Measurements from ENCODE around the gene ZNF212.

The ZNF212 gene

DNA sequence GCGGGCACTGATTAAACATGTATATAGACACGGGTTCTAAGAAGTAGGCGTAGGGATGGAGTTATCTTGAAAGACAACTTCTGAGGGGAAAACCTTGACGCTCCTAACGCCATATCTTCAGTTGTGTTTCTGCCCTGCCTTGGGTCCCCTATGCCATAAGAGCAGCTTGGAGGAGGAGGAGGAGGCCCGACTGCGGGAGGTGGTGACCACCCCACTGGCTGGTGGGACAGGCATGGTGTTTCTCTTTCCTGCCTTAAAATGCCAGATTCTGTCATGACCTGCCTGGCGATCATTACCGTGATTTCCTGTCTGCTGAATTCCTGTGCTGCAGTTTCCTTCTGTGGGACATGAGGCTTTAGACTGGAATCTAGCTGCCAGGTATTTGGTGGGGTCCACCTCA lies 38.4 kb downstream of the ZNF212 start:
- no peaks in the 10 kb centered on the region for H3K4me1 ChIP-seq (ENCODE audit: control insufficient read depth, insufficient read depth, low read length, unreplicated experiment)
- H3K4me3 ChIP-seq (ENCODE audit: low read depth, low read length), result no peak overlapping the region
- no peak overlapping the region for H3K27ac ChIP-seq (ENCODE audit: low read depth, low read length)
- H3K79me2 ChIP-seq (ENCODE audit: control insufficient read depth, insufficient read depth, low read length, unreplicated experiment), result peaks cover 8% of the 10 kb centered on the region
- H2AFZ ChIP-seq (ENCODE audit: low read length, unreplicated experiment), result no peak overlapping the region
- no peaks in the 10 kb centered on the region for H3K27me3 ChIP-seq (ENCODE audit: insufficient read depth, low read length)
- peaks cover 23% of the 10 kb centered on the region for H3K36me3 ChIP-seq (ENCODE audit: insufficient read depth, low read length)

GRCh38 chr7:149278396-149278795 lies 38.9 kb downstream of the ZNF212 start:
- Histone ChIP-seq H3K4me1 (ENCODE audit: control insufficient read depth, insufficient read depth, low read length, unreplicated experiment) (no peaks in the 10 kb centered on the region), H3K4me3 (ENCODE audit: low read depth, low read length) (no peak overlapping the region), H3K36me3 (ENCODE audit: insufficient read depth, low read length) (peaks cover 19% of the 10 kb centered on the region), H3K27ac (ENCODE audit: low read depth, low read length) (no peak overlapping the region), H3K79me2 (ENCODE audit: control insufficient read depth, insufficient read depth, low read length, unreplicated experiment) (peaks cover 5% of the 10 kb centered on the region), H2AFZ (ENCODE audit: low read length, unreplicated experiment) (no peak overlapping the region), H3K27me3 (ENCODE audit: insufficient read depth, low read length) (no peaks in the 10 kb centered on the region)

GRCh38 chr7:149279111-149279743 lies 39.8 kb downstream of the ZNF212 start:
- Histone ChIP-seq H3K36me3 (ENCODE audit: insufficient read depth, low read length) (peaks cover 16% of the 10 kb centered on the region), H3K27me3 (ENCODE audit: insufficient read depth, low read length) (no peaks in the 10 kb centered on the region), H2AFZ (ENCODE audit: low read length, unreplicated experiment) (no peak overlapping the region)

DNA sequence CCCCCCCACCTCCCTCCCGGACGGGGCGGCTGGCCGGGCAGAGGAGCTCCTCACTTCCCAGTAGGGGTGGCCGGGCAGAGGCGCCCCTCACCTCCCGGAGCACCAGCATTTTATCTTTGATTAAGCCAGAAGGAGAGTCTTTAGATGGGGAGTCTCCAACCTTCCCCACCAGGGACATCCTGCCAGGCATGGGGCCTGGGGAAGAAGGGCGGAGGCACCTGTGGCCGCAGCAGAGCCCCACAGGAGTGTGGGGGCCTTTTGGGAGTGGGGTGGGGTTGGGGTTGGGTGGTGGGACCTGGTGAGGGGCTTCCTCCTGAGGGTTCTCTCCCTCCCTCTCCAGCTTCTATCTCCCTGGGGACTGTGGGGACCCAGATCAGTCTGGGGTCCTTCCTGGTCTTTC lies 40.7 kb downstream of the ZNF212 start:
- Histone ChIP-seq H3K36me3 (ENCODE audit: insufficient read depth, low read length) (peaks cover 10% of the 10 kb centered on the region), H3K27ac (ENCODE audit: low read depth, low read length) (no peak overlapping the region), H3K4me3 (ENCODE audit: low read depth, low read length) (no peak overlapping the region), H2AFZ (ENCODE audit: low read length, unreplicated experiment) (no peak overlapping the region), H3K79me2 (ENCODE audit: control insufficient read depth, insufficient read depth, low read length, unreplicated experiment) (no peaks in the 10 kb centered on the region), H3K4me1 (ENCODE audit: control insufficient read depth, insufficient read depth, low read length, unreplicated experiment) (no peaks in the 10 kb centered on the region), H3K27me3 (ENCODE audit: insufficient read depth, low read length) (no peaks in the 10 kb centered on the region)

More at GRCh38 chr7:149279111-149279743, 39.8 kb downstream of the ZNF212 start:
- Histone ChIP-seq H3K27ac (ENCODE audit: low read depth, low read length) (no peak overlapping the region), H3K4me1 (ENCODE audit: control insufficient read depth, insufficient read depth, low read length, unreplicated experiment) (no peaks in the 10 kb centered on the region), H3K4me3 (ENCODE audit: low read depth, low read length) (no peak overlapping the region), H3K79me2 (ENCODE audit: control insufficient read depth, insufficient read depth, low read length, unreplicated experiment) (peaks cover 5% of the 10 kb centered on the region)

- Histone ChIP-seq H3K4me1 (ENCODE audit: control insufficient read depth, insufficient read depth, low read length, unreplicated experiment) (no peaks in the 10 kb centered on the region), H3K36me3 (ENCODE audit: insufficient read depth, low read length) (peaks cover 10% of the 10 kb centered on the region), H2AFZ (ENCODE audit: low read length, unreplicated experiment) (no peak overlapping the region), H3K4me3 (ENCODE audit: low read depth, low read length) (no peak overlapping the region), H3K27ac (ENCODE audit: low read depth, low read length) (no peak overlapping the region), H3K27me3 (ENCODE audit: insufficient read depth, low read length) (no peaks in the 10 kb centered on the region), H3K79me2 (ENCODE audit: control insufficient read depth, insufficient read depth, low read length, unreplicated experiment) (no peaks in the 10 kb centered on the region)
Measured at GRCh38 chr7:149280661-149281507, 41.4 kb downstream of the ZNF212 start.

DNA sequence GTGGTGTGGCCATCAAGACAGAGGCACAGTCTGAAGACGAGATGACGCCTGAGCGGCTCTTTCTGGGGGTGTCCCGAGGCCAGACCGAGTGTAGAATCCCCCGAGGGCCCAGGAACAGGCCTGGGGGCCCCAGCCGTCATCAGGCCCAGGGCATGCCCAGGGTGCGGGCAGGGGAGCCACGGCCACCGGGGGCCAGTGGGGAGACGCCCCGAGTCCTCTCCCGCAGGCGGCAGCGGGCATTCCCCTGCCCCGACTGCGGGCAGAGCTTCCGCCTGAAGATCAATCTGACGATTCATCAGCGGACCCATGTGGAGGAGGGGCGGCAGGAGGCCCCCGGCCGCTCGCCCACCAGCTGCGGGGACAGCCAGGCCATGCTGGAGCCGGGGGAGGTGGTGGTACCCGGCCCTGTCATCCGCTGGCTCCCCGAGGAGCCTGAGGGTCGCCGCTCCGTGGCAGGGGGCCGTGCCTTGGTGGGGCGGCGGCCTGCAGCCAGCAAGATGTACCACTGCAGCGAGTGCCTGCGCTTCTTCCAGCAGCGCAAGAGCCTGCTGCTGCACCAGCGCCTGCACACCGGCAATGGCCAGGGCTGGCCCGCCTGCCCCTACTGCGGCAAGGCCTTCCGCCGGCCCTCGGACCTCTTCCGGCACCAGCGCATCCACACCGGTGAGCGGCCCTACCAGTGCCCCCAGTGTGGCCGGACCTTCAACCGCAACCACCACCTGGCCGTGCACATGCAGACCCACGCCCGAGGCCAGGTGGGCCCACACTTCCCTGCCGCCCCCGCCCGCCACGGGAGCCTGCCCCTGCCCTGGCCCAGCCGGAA lies 42.3 kb downstream of the ZNF212 start:
- H3K4me1 ChIP-seq (ENCODE audit: control insufficient read depth, insufficient read depth, low read length, unreplicated experiment), result no peaks in the 10 kb centered on the region
- no peak overlapping the region for H3K4me3 ChIP-seq (ENCODE audit: low read depth, low read length)
- H3K36me3 ChIP-seq (ENCODE audit: insufficient read depth, low read length), result peaks cover 5% of the 10 kb centered on the region; the same call in 1 of the 2 replicates
- H3K27ac ChIP-seq (ENCODE audit: low read depth, low read length), result no peak overlapping the region
- no peaks in the 10 kb centered on the region for H3K27me3 ChIP-seq (ENCODE audit: insufficient read depth, low read length)
- H2AFZ ChIP-seq (ENCODE audit: low read length, unreplicated experiment), result no peak overlapping the region
- no peaks in the 10 kb centered on the region for H3K79me2 ChIP-seq (ENCODE audit: control insufficient read depth, insufficient read depth, low read length, unreplicated experiment)

- H3K27ac ChIP-seq (ENCODE audit: low read depth, low read length), result no peak overlapping the region
- H2AFZ ChIP-seq (ENCODE audit: low read length, unreplicated experiment), result no peak overlapping the region
- H3K4me1 ChIP-seq (ENCODE audit: control insufficient read depth, insufficient read depth, low read length, unreplicated experiment), result no peaks in the 10 kb centered on the region
- H3K4me3 ChIP-seq (ENCODE audit: low read depth, low read length), result no peak overlapping the region
- H3K27me3 ChIP-seq (ENCODE audit: insufficient read depth, low read length), result no peaks in the 10 kb centered on the region
- no peaks in the 10 kb centered on the region for H3K79me2 ChIP-seq (ENCODE audit: control insufficient read depth, insufficient read depth, low read length, unreplicated experiment)
- peaks cover 5% of the 10 kb centered on the region; the same call in 1 of the 2 replicates for H3K36me3 ChIP-seq (ENCODE audit: insufficient read depth, low read length)
Measured at GRCh38 chr7:149282331-149282655, 42.8 kb downstream of the ZNF212 start.

GRCh38 chr7:149283321-149283720 lies 43.9 kb downstream of the ZNF212 start:
- Histone ChIP-seq H3K27me3 (ENCODE audit: insufficient read depth, low read length) (no peaks in the 10 kb centered on the region), H3K4me1 (ENCODE audit: control insufficient read depth, insufficient read depth, low read length, unreplicated experiment) (no peaks in the 10 kb centered on the region), H3K27ac (ENCODE audit: low read depth, low read length) (no peak overlapping the region), H3K36me3 (ENCODE audit: insufficient read depth, low read length) (peaks cover 2% of the 10 kb centered on the region; the same call in 1 of the 2 replicates), H3K79me2 (ENCODE audit: control insufficient read depth, insufficient read depth, low read length, unreplicated experiment) (no peaks in the 10 kb centered on the region), H3K4me3 (ENCODE audit: low read depth, low read length) (no peak overlapping the region), H2AFZ (ENCODE audit: low read length, unreplicated experiment) (no peak overlapping the region)

GRCh38 chr7:149284343-149284742 lies 44.9 kb downstream of the ZNF212 start:
- no peaks in the 10 kb centered on the region for H3K79me2 ChIP-seq (ENCODE audit: control insufficient read depth, insufficient read depth, low read length, unreplicated experiment)
- H3K36me3 ChIP-seq (ENCODE audit: insufficient read depth, low read length), result no peaks in the 10 kb centered on the region
- no peak overlapping the region for H3K27ac ChIP-seq (ENCODE audit: low read depth, low read length)
- no peak overlapping the region for H2AFZ ChIP-seq (ENCODE audit: low read length, unreplicated experiment)
- no peak overlapping the region for H3K4me3 ChIP-seq (ENCODE audit: low read depth, low read length)
- H3K4me1 ChIP-seq (ENCODE audit: control insufficient read depth, insufficient read depth, low read length, unreplicated experiment), result no peaks in the 10 kb centered on the region
- H3K27me3 ChIP-seq (ENCODE audit: insufficient read depth, low read length), result no peaks in the 10 kb centered on the region

- no peaks in the 10 kb centered on the region for H3K36me3 ChIP-seq (ENCODE audit: insufficient read depth, low read length)
- no peaks in the 10 kb centered on the region for H3K79me2 ChIP-seq (ENCODE audit: control insufficient read depth, insufficient read depth, low read length, unreplicated experiment)
- H3K27me3 ChIP-seq (ENCODE audit: insufficient read depth, low read length), result no peaks in the 10 kb centered on the region
- H3K4me1 ChIP-seq (ENCODE audit: control insufficient read depth, insufficient read depth, low read length, unreplicated experiment), result no peaks in the 10 kb centered on the region
- no peak overlapping the region for H3K27ac ChIP-seq (ENCODE audit: low read depth, low read length)
- peak overlapping the region; percentile 8 for H2AFZ ChIP-seq (ENCODE audit: low read length, unreplicated experiment)
- peak overlapping the region; percentile 80 for H3K4me3 ChIP-seq (ENCODE audit: low read depth, low read length)
Measured at GRCh38 chr7:149284850-149285585, 45.6 kb downstream of the ZNF212 start.
